Stimulated activated CD4-positive, alpha-beta T cell treated with anti-CD3 and anti-CD28 coated beads, Interleukin-1b, Interleukin-23, amount 100 ng/mL, for 48 hours (primary cell): Measurements from ENCODE around the gene PFDN5.

Source experiments
- DNase-seq: peaks from one replicate; pipeline ENCODE4 v3.0.0-alpha.2; 2020

PFDN5 gene

DNA sequence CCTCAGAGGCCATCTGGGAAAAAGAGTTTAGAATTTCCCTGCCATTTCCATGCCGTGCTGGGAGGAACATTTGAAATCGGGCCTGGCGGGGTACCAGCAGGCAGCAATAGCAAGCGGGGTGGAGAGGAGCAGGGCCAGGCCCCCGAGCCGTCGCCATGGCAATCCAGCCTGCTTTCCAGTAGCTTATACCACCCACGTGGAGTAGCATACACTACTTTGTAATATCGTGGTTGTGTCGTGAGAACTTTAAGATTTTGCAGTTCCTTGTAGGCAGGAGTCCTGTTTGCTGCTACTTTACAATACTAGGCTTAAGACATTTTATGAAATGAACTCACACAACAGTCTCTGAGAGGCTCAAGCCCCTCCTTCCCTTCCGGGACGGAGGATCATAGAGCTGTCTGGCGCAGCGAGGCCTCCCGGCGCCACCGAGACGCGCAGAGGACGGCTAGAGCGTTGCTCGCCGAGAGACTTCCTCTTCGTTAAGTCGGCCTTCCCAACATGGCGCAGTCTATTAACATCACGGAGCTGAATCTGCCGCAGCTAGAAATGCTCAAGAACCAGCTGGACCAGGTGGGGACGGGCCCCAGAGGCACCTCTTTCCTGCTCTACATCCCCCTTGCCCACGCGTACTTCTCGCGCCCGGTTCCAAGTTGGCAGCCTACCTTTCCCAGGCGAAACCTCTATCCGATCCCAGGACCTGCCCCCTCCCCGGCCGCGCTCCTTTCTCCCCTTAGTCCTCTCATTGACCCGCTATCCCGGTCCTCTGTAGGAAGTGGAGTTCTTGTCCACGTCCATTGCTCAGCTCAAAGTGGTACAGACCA lies at the start of gene PFDN5:
PFDN5 (plus strand) TSS at position 473 of the 821 bp plus-strand sequence; CDS start at position 499, 26 bp downstream.
- DNase-seq: peak; percentile 87

DNA sequence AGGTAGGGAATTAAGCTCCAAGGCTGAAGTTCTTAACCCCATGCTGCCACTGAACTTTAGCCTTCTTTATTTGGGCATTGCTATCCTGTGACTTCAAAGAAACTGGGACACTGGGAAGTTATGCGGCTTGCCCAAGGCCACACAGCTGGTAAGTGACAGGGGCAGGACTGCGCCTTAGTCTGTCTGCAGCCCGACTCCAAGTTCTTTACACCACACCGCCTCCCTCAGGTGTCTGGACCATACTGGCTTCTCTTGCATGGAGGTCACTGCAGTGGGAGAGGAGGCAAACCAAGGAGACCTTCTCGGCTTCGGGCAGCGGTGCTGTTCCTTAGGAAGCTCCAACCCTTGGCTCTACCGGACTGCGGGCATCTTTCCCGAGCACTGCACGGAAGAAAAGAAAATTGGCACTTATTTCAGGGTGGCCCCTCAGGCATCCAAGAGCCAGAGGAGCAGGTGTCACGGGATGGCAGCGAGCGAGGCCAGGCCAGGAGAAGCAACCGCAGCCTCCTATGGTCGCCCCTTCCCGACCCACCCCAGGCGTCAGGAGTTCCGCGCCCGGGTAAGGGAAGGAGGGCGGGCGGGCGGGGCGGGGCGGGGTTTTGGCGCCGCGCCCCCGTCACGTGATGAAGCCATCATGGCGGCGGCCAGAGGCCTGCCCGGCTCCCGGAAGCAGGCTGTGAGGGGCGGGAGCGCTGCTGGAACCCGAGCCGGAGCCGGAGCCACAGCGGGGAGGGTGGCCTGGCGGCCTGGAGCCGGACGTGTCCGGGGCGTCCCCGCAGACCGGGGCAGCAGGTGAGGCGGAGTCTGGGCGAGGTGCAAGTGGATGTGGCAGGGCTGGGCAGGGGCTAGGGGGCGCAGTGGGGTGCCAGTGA lies 43.6 kb upstream of the PFDN5 start:
- peak; percentile 69 for DNase-seq

DNA sequence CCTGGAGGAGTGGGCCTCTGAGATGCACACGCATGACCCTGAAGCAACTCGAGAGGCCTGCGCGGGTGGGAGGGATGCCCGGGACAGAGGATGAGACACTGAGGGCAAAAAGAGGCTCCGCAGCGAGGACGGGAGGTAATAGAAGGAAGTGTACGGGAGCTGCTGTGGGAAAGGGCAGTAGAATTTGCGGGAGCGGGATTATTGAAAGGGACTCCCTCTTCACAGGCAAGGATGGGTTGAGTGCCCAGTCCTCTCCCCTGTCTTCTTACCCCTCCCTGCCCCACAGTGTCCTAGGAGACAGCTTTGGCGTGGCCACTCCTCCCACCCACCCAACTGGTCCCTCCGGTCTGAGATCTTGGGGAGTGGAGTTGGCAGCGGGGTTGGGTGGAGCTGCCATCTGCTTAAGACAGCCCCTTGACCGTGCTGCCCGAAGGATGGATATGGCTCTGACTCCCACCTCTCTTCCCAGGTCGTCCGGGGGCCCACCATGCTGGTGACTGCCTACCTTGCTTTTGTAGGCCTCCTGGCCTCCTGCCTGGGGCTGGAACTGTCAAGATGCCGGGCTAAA lies 42.9 kb upstream of the PFDN5 start:
- DNase-seq: no peak

DNA sequence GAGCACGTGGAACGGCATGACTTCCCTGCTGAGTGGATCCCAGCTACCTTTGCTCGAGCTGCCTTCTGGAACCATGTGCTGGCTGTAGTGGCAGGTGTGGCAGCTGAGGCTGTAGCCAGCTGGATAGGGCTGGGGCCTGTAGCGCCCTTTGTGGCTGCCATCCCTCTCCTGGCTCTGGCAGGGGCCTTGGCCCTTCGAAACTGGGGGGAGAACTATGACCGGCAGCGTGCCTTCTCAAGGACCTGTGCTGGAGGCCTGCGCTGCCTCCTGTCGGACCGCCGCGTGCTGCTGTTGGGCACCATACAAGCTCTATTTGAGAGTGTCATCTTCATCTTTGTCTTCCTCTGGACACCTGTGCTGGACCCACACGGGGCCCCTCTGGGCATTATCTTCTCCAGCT lies 42.0 kb upstream of the PFDN5 start:
- no peak for DNase-seq

DNA sequence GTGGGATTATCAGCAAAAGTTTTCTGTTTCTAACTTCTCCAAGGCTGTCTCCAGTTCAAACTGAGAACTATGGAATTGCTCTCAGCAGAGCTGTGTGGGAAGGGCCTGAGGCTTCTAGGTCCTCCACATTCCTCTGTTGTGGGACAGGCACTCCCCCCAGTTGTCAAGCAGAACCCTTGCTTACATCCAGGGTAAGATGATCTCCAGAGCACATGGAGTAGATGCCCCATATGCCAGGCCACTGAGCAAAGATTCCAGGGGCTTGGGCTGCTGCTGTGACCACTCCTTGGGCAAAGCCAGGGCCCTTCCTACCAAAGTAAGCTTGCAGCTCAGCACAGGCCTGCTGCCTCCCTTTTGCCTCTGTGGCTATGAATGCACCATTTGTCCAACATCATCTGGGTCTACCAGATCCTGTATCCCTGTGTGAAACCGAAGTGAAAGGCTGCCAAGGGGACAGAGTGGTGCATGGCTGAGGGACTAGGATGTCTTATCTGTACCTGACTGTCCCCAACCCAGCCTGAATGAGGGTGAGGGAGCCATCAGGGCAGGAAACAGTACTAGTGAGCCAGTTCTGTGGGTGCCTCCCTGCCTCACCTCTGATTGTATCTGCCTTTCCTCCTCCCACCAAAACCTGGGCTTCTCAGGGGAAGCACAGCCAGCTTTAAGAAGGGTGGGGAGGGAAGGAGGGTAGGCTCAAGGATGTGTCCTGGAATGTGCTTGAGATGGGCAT lies 40.4 kb upstream of the PFDN5 start:
- no peak for DNase-seq

DNA sequence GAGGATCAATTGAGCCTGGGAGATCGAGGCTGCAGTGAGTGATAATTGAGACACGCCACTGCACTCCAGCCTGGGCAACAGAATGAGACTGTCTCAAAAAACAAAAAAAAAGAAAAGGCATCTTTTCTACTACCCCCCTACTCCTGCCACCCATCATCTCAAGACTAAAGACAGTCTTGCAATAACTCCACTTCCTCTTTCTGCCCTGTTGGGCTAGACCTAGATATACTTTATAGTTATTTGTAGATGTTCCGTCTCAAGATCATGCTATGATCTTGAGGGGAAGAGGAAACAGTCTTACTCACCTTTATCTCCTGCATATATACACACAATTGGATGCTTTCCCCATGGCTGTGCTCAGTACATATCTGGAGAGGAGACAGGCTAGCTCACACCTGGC lies 39.3 kb upstream of the PFDN5 start:
- DNase-seq: no peak

DNA sequence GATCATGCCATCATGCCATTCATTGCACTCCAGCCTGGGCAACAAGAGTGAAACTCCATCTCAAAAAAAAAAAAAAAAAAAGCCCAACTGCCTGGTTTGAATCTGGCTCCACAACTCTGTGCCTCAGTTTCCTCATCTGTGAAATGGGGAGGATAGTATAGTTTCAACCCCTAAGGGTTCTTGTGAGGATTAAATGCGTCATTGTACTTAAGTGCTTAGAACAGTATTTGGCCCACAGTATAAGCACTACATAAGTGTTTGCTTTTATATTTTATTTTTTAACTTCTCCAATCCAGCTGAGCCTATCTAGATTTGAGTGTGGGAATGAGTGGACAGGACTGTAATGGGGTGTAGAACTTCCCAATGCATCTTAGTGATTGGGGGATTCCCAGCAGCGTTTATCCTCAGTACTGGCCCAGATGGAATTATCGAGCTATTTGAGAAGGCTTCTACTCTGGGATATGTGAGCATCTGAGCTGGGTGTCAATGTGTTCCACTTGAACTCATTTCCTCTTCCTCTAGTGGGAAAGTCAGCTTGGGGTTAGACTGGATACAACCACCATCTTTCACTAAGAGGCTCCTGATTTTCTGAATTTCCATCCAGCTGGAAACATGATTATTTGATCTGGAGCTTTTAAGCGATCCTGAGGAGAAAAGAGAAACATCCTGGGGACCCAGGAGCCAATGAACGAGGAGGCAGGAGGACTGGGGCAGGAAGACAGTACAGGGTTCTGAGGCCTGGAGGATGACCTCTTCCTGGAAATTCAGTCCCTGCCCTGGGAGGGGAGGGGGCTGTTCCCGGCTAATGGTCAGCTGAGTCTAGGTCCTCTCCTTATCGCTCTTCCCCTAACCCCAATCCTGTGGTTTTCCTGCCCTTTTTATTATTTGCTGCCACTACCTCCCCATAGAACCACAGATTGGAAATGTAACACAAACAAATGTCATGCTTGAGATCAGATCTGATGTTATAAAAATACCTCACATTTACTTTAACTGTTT lies 36.5 kb upstream of the PFDN5 start:
- DNase-seq: no peak

DNA sequence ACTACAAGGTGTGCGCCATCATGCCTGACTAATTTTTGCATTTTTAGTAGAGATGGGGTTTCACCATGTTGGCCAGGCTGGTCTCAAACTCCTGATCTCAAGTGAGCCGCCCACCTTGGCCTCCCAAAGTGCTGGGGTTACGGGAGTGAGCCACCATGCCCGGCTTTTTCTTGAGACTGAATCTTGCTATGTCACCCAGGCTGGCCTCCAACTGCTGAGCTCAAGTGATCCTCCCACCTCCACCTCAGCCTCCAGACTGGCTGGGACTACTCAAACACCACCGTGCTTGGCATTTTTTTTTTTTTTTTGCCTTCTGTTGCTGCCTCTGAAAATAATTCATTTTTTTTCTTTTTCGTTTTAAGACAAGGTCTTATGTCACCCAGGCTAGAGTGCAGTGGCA lies 35.5 kb upstream of the PFDN5 start:
- DNase-seq: no peak

DNA sequence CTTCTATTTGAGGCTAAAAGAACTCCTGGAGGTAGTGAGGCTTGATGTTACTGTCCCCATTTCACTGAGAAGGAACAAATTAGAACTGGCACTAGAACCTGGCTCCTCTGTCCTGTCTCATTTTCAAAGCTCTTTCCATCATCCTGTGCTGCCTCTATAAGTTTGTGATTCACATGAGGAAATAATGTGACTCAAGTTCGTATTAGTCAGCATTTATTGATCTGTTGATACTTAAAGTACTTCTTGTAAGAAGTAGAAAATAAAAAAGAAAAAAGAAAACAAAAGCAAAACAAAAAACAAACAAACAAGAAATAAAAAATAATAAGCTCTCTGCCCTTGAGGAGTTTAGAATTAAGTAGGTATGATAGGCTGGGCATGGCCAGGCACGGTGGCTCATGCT lies 29.6 kb upstream of the PFDN5 start:
- DNase-seq: no peak

DNA sequence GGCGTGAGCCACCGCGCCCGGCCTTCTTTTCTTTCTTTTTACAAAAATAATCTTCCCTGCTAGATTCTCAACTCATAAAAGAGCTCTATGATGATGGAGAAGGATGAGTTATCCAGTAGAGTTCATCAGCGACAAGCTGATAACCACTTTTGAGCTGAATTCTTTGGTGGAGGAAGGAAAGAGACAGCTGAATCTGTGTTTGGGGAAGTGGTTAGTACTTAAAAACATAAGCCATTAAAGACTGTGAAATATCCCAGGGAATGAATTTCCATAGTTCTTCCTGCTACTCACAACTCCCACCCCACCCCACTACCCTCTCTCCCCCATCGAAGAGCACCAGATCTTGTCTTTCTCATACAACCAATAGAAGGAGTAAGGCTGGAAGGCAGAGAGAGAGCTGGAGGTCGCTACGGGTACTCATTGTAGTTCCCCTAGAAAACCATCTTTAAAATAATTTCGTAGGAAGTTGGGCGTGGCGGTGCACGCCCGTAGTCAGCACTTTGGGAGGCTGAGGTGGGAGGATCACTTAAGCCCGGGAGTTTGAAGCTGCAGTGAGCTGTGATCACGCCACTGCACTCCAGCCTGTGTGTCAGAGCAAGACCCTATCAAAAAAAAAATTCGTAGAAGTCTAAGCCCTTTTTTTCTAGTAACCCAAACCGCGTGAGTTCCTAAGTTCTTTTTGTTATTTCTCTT lies 27.9 kb upstream of the PFDN5 start:
- DNase-seq: peak; percentile 49

DNA sequence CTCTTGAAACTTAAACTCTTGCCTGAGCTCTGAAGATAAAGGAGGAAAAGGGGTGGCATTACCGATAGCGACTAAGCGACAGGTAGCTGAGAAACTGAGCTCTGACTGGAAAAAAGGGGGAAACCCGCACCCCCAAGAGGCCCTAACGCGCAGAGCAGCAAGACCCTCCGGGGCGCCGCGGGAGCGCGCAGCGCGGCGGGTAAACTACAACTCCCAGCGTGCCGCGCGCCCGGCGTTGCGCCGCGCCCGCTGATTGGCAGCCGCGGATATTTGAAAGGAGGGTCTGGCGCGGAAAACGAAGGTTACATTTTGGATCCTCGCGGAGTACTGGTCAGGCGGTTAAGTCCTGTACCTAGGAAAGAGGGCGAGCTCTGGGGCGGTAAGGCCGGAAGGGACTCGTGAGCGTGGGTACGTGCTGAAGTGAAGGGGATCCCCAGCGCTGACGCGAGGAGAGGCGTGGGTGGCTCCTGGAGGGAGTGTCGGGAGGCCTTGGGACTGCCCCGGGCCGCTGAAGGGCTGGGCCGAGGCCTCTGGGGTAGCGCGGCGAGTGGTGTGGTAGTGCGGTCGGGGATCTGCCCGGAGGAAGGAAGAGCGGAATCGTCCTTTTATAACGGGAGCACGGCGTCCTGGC lies 27.2 kb upstream of the PFDN5 start, which contains the start of gene ESPL1:
ESPL1 (plus strand) TSS at position 301 of the 631 bp plus-strand sequence. CDS start 468 bp downstream, outside the sequence.
- peak; percentile 84 for DNase-seq

DNA sequence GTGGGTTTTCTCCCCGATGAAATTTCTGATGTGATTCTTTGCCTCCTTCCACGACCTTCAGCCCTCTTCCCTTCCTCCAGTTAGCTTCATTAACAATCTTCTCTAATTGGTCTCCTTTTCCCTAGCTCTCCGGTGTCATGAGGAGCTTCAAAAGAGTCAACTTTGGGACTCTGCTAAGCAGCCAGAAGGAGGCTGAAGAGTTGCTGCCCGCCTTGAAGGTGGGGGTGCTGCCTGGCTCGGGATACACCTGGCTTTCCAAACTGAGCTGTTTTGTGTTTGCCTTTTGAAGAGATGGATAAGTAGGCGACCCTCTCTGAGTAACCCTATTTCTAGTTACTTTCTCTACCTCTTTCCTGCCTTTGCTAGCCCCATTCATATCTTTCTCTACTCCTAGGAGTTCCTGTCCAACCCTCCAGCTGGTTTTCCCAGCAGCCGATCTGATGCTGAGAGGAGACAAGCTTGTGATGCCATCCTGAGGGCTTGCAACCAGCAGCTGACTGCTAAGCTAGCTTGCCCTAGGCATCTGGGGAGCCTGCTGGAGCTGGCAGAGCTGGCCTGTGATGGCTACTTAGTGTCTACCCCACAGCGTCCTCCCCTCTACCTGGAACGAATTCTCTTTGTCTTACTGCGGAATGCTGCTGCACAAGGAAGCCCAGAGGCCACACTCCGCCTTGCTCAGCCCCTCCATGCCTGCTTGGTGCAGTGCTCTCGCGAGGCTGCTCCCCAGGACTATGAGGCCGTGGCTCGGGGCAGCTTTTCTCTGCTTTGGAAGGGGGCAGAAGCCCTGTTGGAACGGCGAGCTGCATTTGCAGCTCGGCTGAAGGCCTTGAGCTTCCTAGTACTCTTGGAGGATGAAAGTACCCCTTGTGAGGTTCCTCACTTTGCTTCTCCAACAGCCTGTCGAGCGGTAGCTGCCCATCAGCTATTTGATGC lies 26.4 kb upstream of the PFDN5 start:
- DNase-seq: no peak

DNA sequence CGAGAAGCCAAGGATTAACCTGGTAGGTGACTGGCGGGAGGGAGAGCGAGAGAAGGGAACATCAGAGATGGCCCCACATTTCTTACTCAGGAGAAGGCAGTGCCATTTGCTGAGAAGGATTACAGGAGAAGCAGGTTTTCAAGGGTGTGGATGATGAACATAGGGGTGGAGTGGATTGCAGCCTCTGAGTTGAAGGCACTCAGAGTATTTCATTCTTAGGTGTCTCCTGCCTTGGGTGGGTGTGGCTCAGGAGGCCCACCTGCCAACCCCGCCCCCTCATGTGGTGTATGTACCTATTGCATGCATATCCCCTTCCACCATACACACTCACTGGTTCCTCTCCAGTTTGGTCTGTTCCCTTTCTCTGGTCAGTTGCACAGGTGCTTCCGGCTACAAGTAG lies 20.9 kb upstream of the PFDN5 start:
- no peak for DNase-seq

DNA sequence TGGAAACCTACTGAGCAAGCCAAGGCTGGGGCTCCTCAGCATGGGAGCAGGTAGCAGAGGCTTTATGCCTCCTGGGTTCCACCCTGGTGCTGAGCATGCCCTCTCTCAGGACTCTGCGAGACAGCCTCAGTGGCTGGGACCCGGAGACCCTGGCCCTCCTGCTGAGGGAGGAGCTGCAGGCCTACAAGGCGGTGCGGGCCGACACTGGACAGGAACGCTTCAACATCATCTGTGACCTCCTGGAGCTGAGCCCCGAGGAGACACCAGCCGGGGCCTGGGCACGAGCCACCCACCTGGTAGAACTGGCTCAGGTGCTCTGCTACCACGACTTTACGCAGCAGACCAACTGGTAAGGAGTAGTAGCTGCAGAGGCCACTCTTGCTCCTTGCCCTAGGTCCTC lies 18.8 kb upstream of the PFDN5 start:
- DNase-seq: no peak

DNA sequence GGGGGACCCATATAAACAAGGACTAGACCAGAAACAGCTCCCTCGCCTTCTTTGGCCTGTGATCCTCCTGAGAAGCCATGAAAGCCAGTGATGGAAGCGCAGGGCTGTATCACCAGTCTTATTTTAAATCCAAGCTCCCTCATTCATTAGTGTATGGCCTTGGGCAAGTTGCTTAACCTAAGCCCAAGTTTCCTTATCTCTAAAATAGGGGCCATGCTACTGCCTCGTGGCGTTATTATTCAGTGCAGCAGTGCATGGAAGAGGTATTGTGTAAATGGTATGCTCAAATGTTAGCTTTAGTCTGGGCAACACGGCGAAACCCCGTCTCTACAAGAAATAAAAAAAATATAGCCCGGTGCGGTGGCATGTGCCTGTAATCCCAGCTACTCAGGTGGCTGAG lies 17.4 kb upstream of the PFDN5 start:
- DNase-seq: no peak

DNA sequence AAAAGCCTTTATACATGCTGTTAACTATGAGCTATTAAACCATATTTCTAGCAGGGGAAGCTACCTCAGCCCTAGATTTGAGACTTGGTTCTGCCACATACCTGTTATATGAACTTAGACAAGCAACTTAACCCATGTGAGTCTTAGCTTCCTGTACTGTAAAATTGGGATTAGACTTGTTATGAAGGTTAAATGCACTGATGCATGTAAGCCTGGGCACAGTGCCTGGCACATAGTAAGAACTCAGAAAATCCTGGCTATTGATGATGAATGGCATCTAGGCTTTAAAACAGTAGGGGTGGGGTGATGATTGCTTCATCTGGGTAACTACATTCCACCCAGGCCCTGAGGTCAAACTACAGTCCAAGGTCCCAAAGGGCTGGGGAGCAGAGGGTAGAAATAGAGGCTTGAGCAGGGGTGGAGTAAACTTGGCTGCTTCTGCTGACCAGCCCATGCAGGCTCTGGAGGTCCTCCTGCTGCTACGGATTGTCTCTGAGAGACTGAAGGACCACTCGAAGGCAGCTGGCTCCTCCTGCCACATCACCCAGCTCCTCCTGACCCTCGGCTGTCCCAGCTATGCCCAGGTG lies 16.0 kb upstream of the PFDN5 start:
- no peak for DNase-seq

DNA sequence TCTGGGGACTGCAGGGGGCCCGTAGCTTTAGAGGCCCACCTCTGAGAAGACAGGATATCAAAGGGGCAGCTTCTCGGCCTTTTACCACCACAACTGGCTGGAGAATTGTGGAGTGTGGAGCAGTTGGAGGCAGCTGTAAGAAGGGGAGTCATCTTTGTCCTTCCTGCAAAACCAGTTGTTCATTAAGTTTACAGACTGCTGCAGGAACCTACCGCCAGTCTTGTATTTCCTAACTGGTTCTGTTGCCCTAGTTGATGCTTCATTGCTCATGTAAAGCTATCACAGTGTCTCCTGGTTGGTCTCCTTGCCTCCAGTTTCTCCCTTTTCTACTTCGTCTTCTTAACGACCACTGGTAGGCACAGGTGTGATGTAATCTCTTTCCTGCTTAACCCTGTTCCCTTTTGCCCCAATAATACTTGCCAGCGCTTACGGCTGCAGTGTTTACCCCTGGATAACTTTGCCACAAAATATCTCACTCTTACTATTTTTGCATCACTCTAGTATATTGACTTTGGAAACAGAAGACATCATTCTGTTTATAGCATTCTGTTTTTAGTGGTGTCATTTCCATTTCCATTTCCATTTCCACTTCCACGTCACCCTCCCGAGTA lies 15.3 kb upstream of the PFDN5 start:
- no peak for DNase-seq

DNA sequence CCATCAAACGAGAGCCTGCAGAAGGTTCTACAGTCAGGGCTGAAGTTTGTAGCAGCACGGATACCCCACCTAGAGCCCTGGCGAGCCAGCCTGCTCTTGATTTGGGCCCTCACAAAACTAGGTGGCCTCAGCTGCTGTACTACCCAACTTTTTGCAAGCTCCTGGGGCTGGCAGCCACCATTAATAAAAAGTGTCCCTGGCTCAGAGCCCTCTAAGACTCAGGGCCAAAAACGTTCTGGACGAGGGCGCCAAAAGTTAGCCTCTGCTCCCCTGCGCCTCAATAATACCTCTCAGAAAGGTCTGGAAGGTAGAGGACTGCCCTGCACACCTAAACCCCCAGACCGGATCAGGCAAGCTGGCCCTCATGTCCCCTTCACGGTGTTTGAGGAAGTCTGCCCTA lies 8.9 kb upstream of the PFDN5 start:
- no peak for DNase-seq
